H1 (cell line): ENCODE measurements around the gene KCNJ10. TPM values are rescaled to one million over a fixed set of nuclear protein-coding genes. Genes with fewer than 3 reads are reported as not detected.

Source experiments
- CTCF ChIA-PET: fragments of 300-600 bp; sonication (Branson Sonifier 250); formaldehyde crosslinking; loops from one replicate; lab custom pipeline; 2021; ENCODE audit not compliant: partially characterized antibody; lab: Charles Lee
- POLR2A ChIA-PET: fragments of 300-600 bp; sonication (Branson Sonifier 250); formaldehyde crosslinking; loops from one replicate; lab custom pipeline; 2021; ENCODE audit warnings: inconsistent platforms; ENCODE audit not compliant: partially characterized antibody; lab: Charles Lee
- DNase-seq, 2 experiments: peaks; one replicate each; pipeline versions ENCODE4 v3.0.0 to v3.0.0-alpha.2; 2010 to 2022; ENCODE audit warnings: low spot score in 2 of 2, low read depth in 1 of 2, mixed read lengths in 1 of 2
- FAIRE-seq: peaks from 2 replicates; lab custom pipeline; 2011; peaks lifted over from hg19 to GRCh38; lab: Jason Lieb, UNC
- H2AFZ ChIP-seq: 2 replicates; pipeline ENCODE4 v1.8.1; 2012; ENCODE audit warnings: low read length, inconsistent platforms
- H2AK5ac ChIP-seq: 2 replicates; pipeline ENCODE4 v1.6.1; 2013; ENCODE audit warnings: low read depth, low read length
- H2BK120ac ChIP-seq: replicated peaks from 2 replicates; pipeline ENCODE3; 2013; ENCODE audit warnings: low read depth, low read length, inconsistent platforms
- H2BK12ac ChIP-seq: 2 replicates; pipeline ENCODE4 v1.6.1; 2013; ENCODE audit warnings: low read depth, low read length
- H2BK15ac ChIP-seq: 2 replicates; pipeline ENCODE4 v1.6.1; 2013; ENCODE audit warnings: low read length
- H2BK20ac ChIP-seq: 2 replicates; pipeline ENCODE4 v1.6.1; 2013; ENCODE audit warnings: low read length
- H2BK5ac ChIP-seq: 2 replicates; pipeline ENCODE4 v1.6.1; 2013; ENCODE audit warnings: low read depth, low read length
- H3K14ac ChIP-seq: 2 replicates; pipeline ENCODE4 v1.6.1; 2013; ENCODE audit warnings: inconsistent platforms; ENCODE audit not compliant: insufficient read length
- H3K18ac ChIP-seq: 2 replicates; pipeline ENCODE4 v1.6.1; 2013; ENCODE audit warnings: low read length; ENCODE audit errors: extremely low read depth
- H3K23ac ChIP-seq: 2 replicates; pipeline ENCODE4 v1.6.1; 2013; ENCODE audit warnings: inconsistent platforms; ENCODE audit not compliant: insufficient read length
- H3K23me2 ChIP-seq: 2 replicates; pipeline ENCODE4 v1.6.1; 2013; ENCODE audit warnings: low read depth, low read length
- H3K27ac ChIP-seq: 2 replicates; pipeline ENCODE4 v1.6.1; 2011; ENCODE audit warnings: low read depth, low read length, inconsistent platforms
- H3K27me3 ChIP-seq, 4 experiments: replicated peaks in 1 of 4; 1 replicate in 1 of 4; 2 replicates in 3 of 4; pipeline versions ENCODE4 v1.6.1 to v1.8.1; 2011 to 2013; ENCODE audit warnings: low read length in 3 of 4, mild to moderate bottlenecking in 3 of 4, inconsistent platforms in 2 of 4, mixed read lengths in 2 of 4, moderate library complexity in 1 of 4; ENCODE audit not compliant: control insufficient read depth in 3 of 4, insufficient read depth in 3 of 4; ENCODE audit errors: extremely low read depth in 1 of 4
- H3K36me3 ChIP-seq, 4 experiments: 2 replicates each; pipeline versions ENCODE4 v1.6.1 to v1.8.1; 2011 to 2013; ENCODE audit warnings: mild to moderate bottlenecking in 4 of 4, low read length in 3 of 4, moderate library complexity in 2 of 4, control low read depth in 1 of 4, inconsistent platforms in 1 of 4; ENCODE audit not compliant: insufficient read depth in 4 of 4, control insufficient read depth in 2 of 4
- H3K4ac ChIP-seq: replicated peaks from 2 replicates; pipeline ENCODE3; 2013; ENCODE audit warnings: low read length, low read depth, mixed read lengths, inconsistent platforms; ENCODE audit not compliant: insufficient read length
- H3K4me1 ChIP-seq, 4 experiments: replicated peaks in 1 of 4; 1 replicate in 1 of 4; 2 replicates in 3 of 4; pipeline versions ENCODE4 v1.6.1 to v1.8.1; 2011 to 2013; ENCODE audit warnings: low read length in 3 of 4, inconsistent platforms in 2 of 4, mixed read lengths in 1 of 4; ENCODE audit not compliant: insufficient read depth in 4 of 4, control insufficient read depth in 3 of 4
- H3K4me2 ChIP-seq, 2 experiments: 2 replicates each; pipeline versions ENCODE4 v1.6.1 to v1.8.1; 2011 to 2013; ENCODE audit warnings: low read depth in 2 of 2, low read length in 2 of 2, control low read depth in 1 of 2, inconsistent platforms in 1 of 2, mild to moderate bottlenecking in 1 of 2; ENCODE audit not compliant: insufficient read depth in 1 of 2
- H3K4me3 ChIP-seq, 4 experiments: fragments of 200-600, 300-600 bp in 1 of 4; sonication (generic), shearing (Covaris generic), sonication (Bioruptor Twin) in 1 of 4; 2 replicates each; pipeline versions ENCODE4 v1.5.1 to v1.8.1; 2011 to 2016; ENCODE audit warnings: low read length in 4 of 4, low read depth in 3 of 4, control low read depth in 2 of 4, inconsistent platforms in 2 of 4, mild to moderate bottlenecking in 2 of 4, mixed read lengths in 1 of 4, moderate library complexity in 1 of 4; ENCODE audit not compliant: insufficient read depth in 2 of 4; ENCODE audit errors: extremely low read depth in 1 of 4
- H3K56ac ChIP-seq: replicated peaks from 2 replicates; pipeline ENCODE3; 2013; ENCODE audit warnings: low read depth, mild to moderate bottlenecking, mixed read lengths, low read length, inconsistent platforms; ENCODE audit not compliant: insufficient read length
- H3K79me1 ChIP-seq: 2 replicates; pipeline ENCODE4 v1.6.1; 2013; ENCODE audit warnings: low read depth, low read length, control low read depth
- H3K79me2 ChIP-seq, 2 experiments: 2 replicates each; pipeline versions ENCODE4 v1.6.1 to v1.8.1; 2012 to 2013; ENCODE audit warnings: low read length in 2 of 2, mild to moderate bottlenecking in 2 of 2, inconsistent platforms in 1 of 2; ENCODE audit not compliant: insufficient read depth in 2 of 2, control insufficient read depth in 1 of 2
- H3K9ac ChIP-seq, 4 experiments: replicated peaks in 1 of 4; 1 replicate in 1 of 4; 2 replicates in 3 of 4; pipeline versions ENCODE4 v1.6.1 to v1.8.1; 2011 to 2013; ENCODE audit warnings: low read depth in 3 of 4, low read length in 3 of 4, control low read depth in 2 of 4, mild to moderate bottlenecking in 2 of 4, moderate library complexity in 2 of 4, inconsistent platforms in 1 of 4; ENCODE audit errors: extremely low read depth in 1 of 4
- H3K9me3 ChIP-seq, 2 experiments: 2 replicates each; pipeline versions ENCODE4 v1.6.1 to v1.8.1; 2012 to 2013; ENCODE audit warnings: mild to moderate bottlenecking in 2 of 2, moderate library complexity in 2 of 2, control low read depth in 1 of 2, inconsistent platforms in 1 of 2, low read depth in 1 of 2, low read length in 1 of 2, mixed read lengths in 1 of 2; ENCODE audit not compliant: insufficient read depth in 2 of 2
- H4K20me1 ChIP-seq, 2 experiments: replicated peaks in 1 of 2; 2 replicates each; pipeline versions ENCODE3 to v1.8.1; 2011 to 2013; ENCODE audit warnings: inconsistent platforms in 2 of 2, low read length in 2 of 2, mild to moderate bottlenecking in 1 of 2; ENCODE audit not compliant: insufficient read depth in 2 of 2, control insufficient read depth in 1 of 2
- H4K5ac ChIP-seq: 2 replicates; pipeline ENCODE4 v1.6.1; 2013; ENCODE audit warnings: low read length, low read depth, mixed read lengths, inconsistent platforms; ENCODE audit not compliant: insufficient read length
- H4K8ac ChIP-seq: 2 replicates; pipeline ENCODE4 v1.8.0; 2013; ENCODE audit warnings: mild to moderate bottlenecking, moderate library complexity, low read length, inconsistent platforms; ENCODE audit not compliant: insufficient read depth; ENCODE audit errors: extremely low read depth
- H4K91ac ChIP-seq: replicated peaks from 2 replicates; pipeline ENCODE3; 2013; ENCODE audit warnings: low read length, mixed read lengths, inconsistent platforms; ENCODE audit not compliant: insufficient read length
- EP300 ChIP-seq, 2 experiments: IDR thresholded peaks; 1 replicate in 1 of 2; 2 replicates in 1 of 2; pipeline ENCODE4 v1.6.1; 2011 to 2012; ENCODE audit warnings: low read depth in 2 of 2, low read length in 2 of 2, mild to moderate bottlenecking in 2 of 2, borderline replicate concordance in 1 of 2, inconsistent platforms in 1 of 2, moderate library complexity in 1 of 2
- GTF2F1 ChIP-seq: IDR thresholded peaks from 2 replicates; pipeline ENCODE4 v1.6.1; 2012; ENCODE audit warnings: low read depth, low read length, improper control_type of control experiment, borderline replicate concordance
- POLR2A ChIP-seq, 2 experiments: IDR thresholded peaks; 1 replicate in 1 of 2; 2 replicates in 1 of 2; pipeline ENCODE4 v1.6.1; 2011; ENCODE audit warnings: low read depth in 2 of 2, low read length in 2 of 2, mild to moderate bottlenecking in 2 of 2; ENCODE audit errors: control extremely low read depth in 1 of 2
- WGBS, 2 experiments: shearing (Covaris generic) in 1 of 2; methylation state at CpG; one replicate each; pipeline versions ENCODE4 v1.1.6 to v1.1.7; 2013 to 2015; ENCODE audit warnings: low lambda C conversion rate in 2 of 2, mixed read lengths in 2 of 2, inconsistent platforms in 1 of 2, low coverage in 1 of 2, missing lambda C conversion rate in 1 of 2; ENCODE audit not compliant: insufficient replicate concordance in 2 of 2, insufficient coverage in 1 of 2, insufficient read length in 1 of 2; ENCODE audit errors: extremely low coverage in 1 of 2, missing lambda C conversion rate in 1 of 2; 5-methylcytosine and 5-hydroxymethylcytosine counted together
- polyA plus RNA-seq, 7 experiments: library from polyadenylated mRNA; depleted of rRNA in 3 of 7; stranded (reverse) in 5 of 7; unstranded in 2 of 7; fragments of >200 nt in 5 of 7; fragments of 200-250 nt in 2 of 7; gene quantifications; 1 replicate in 5 of 7; 2 replicates in 1 of 7; 4 replicates in 1 of 7; pipeline versions ENCODE4 v1.2.1 to v1.2.3, GENCODE V29; 2011 to 2013; ENCODE audit warnings: missing spikeins in 2 of 7, mixed read lengths in 2 of 7
- total RNA-seq: library from RNA; stranded (reverse); fragmentation: NEBNext Ultra II Directional; extraction: Animal tissue kit (Norgen Biotek cat#: 25700); gene quantifications from 2 replicates; pipeline ENCODE4 v1.2.1, GENCODE V29; 2021

Gene KCNJ10
- total and polyA plus RNA-seq, 2 of the 8 experiments (the other 6 are each of a cell fraction or from before 2014, with no cell fraction given): 1.7 to 2.4 TPM

- H3K4ac ChIP-seq: no peak overlapping the region
- no peak for FAIRE-seq
- H3K23ac ChIP-seq: no peak overlapping the region
- peaks cover 0 to 4% of the 10 kb centered on the region in 2 experiments for H4K20me1 ChIP-seq
- no peak overlapping the region for H2BK15ac ChIP-seq
- H3K4me1 ChIP-seq: peaks cover 9 to 34% (median 26%) of the 10 kb centered on the region in 4 experiments
- H3K27me3 ChIP-seq: no peaks in the 10 kb centered on the region
- H3K79me2 ChIP-seq: peaks cover 0 to 35% of the 10 kb centered on the region in 2 experiments; a peak in 2 of 4 replicates
- no peak overlapping the region for H3K14ac ChIP-seq
- H3K27ac ChIP-seq: peak overlapping the region; percentile 8; the same call in 1 of the 2 replicates
- no peak overlapping the region for H4K8ac ChIP-seq
- H2BK12ac ChIP-seq: no peak overlapping the region
- H3K9ac ChIP-seq: no peak overlapping the region
- H4K91ac ChIP-seq: no peak overlapping the region
- no peaks in the 10 kb centered on the region; a peak in 1 of 4 replicates for H3K9me3 ChIP-seq
- H4K5ac ChIP-seq: no peak overlapping the region
- H3K18ac ChIP-seq: no peak overlapping the region
- H3K79me1 ChIP-seq: peaks cover 14% of the 10 kb centered on the region
- H3K23me2 ChIP-seq: peaks cover 13% of the 10 kb centered on the region
- 90% methylated on average over 9 of the region's 9 CpGs; no CpG with 5 or more reads in 1 of the 2 experiments for WGBS, 2 experiments
- peaks cover 10 to 35% (median 22%) of the 10 kb centered on the region in 4 experiments for H3K36me3 ChIP-seq
- no peak overlapping the region for H2BK5ac ChIP-seq
- ChIA-PET POLR2A (interaction anchor here (0.9 to 1.4 kb wide), 4 partner anchors 8 to 22 kb away, joined by 3 to 5 read pairs (median 4); no protein-coding TSS in a partner anchor), CTCF (interaction anchor here (5.7 to 50.1 kb wide), 3 partner anchors 8 to 36 kb away, joined by 37 to 1874 read pairs (median 148); partner anchors contain the start of genes KCNJ10 and KCNJ9)
- no peak overlapping the region for H2BK120ac ChIP-seq
- no peak overlapping the region for H2BK20ac ChIP-seq
- no peak overlapping the region for H3K4me3 ChIP-seq
- no peak overlapping the region for H2AK5ac ChIP-seq
- H3K4me2 ChIP-seq: no peak overlapping the region
- no peak for DNase-seq
- TF ChIP-seq EP300 (IDR thresholded peaks at IDR 0.05; ENCODE audit: borderline replicate concordance in 1 of 2, low read depth in 2 of 2, low read length in 2 of 2) (no peak), POLR2A (IDR thresholded peaks at IDR 0.05; ENCODE audit: control extremely low read depth in 1 of 2, low read depth in 2 of 2, low read length in 2 of 2) (peak in 1 of 2 experiments; percentile 34; a peak in 1 of 3 replicates), GTF2F1 (no peak)
- no peak overlapping the region for H2AFZ ChIP-seq
- H3K56ac ChIP-seq: no peak overlapping the region
These were observed 23.1 kb upstream of the KCNJ10 start for GRCh38 chr1:160093069-160093395.
